Endodermal cell (in vitro differentiated cells): Measurements from ENCODE around the gene TINAGL1. TPM values are rescaled to one million over a fixed set of nuclear protein-coding genes. Genes with fewer than 3 reads are reported as not detected.

ENCODE experiments used
- DNase-seq: peaks from one replicate; pipeline ENCODE4 v3.0.0-alpha.2; 2017
- H3K27ac ChIP-seq: 2 replicates; pipeline ENCODE4 v1.5.1; 2013; ENCODE audit warnings: mild to moderate bottlenecking, low read depth, low read length, moderate library complexity
- H3K27me3 ChIP-seq: 2 replicates; pipeline ENCODE4 v1.6.1; 2013; ENCODE audit warnings: mild to moderate bottlenecking, low read length, moderate library complexity; ENCODE audit not compliant: insufficient read depth, control insufficient read depth, poor library complexity, severe bottlenecking
- H3K36me3 ChIP-seq: 2 replicates; pipeline ENCODE4 v1.7.0; 2013; ENCODE audit warnings: mild to moderate bottlenecking, low read length, moderate library complexity; ENCODE audit not compliant: control insufficient read depth, insufficient read depth
- H3K4me1 ChIP-seq: one replicate; pipeline ENCODE4 v1.7.0; 2013; ENCODE audit warnings: low read length; ENCODE audit not compliant: control insufficient read depth, insufficient read depth
- H3K4me3 ChIP-seq: 2 replicates; pipeline ENCODE4 v1.5.1; 2013; ENCODE audit warnings: mild to moderate bottlenecking, low read length, moderate library complexity
- H3K9ac ChIP-seq: 2 replicates; pipeline ENCODE4 v1.6.1; 2013; ENCODE audit warnings: mild to moderate bottlenecking, low read length, moderate library complexity; ENCODE audit not compliant: poor library complexity, severe bottlenecking; ENCODE audit errors: extremely low read depth
- H3K9me3 ChIP-seq: 2 replicates; pipeline ENCODE4 v1.6.1; 2013; ENCODE audit warnings: mild to moderate bottlenecking, low read length, moderate library complexity; ENCODE audit not compliant: control insufficient read depth
- H3K27ac Mint-ChIP-seq: 2 replicates; pipeline ENCODE4 v1.8.0; 2020; ENCODE audit warnings: mixed read lengths
- H3K27me3 Mint-ChIP-seq: 2 replicates; pipeline ENCODE4 v1.8.0; 2021; ENCODE audit warnings: mild to moderate bottlenecking, mixed read lengths; ENCODE audit not compliant: insufficient read depth
- H3K36me3 Mint-ChIP-seq: 2 replicates; pipeline ENCODE4 v1.8.0; 2020; ENCODE audit warnings: low read depth, mixed read lengths
- H3K4me1 Mint-ChIP-seq: 2 replicates; pipeline ENCODE4 v1.8.0; 2020; ENCODE audit warnings: mixed read lengths
- H3K4me3 Mint-ChIP-seq: 2 replicates; pipeline ENCODE4 v1.8.0; 2020; ENCODE audit warnings: mild to moderate bottlenecking, moderate library complexity, mixed read lengths
- H3K9me3 Mint-ChIP-seq: 2 replicates; pipeline ENCODE4 v1.8.0; 2020; ENCODE audit warnings: mild to moderate bottlenecking, mixed read lengths
- CTCF ChIP-seq: fragments of 200-600 bp; sonication (generic); conservative IDR thresholded peaks from 2 replicates; pipeline ENCODE4 v1.5.0; 2021; ENCODE audit warnings: antibody characterized with exemption, mild to moderate bottlenecking
- WGBS, 2 experiments: methylation state at CpG; one replicate each; pipeline versions ENCODE4 v1.1.5 to v1.1.7; 2013; ENCODE audit warnings: missing lambda C conversion rate in 2 of 2, mixed read lengths in 1 of 2; ENCODE audit not compliant: insufficient coverage in 1 of 2, insufficient read length in 1 of 2; 5-methylcytosine and 5-hydroxymethylcytosine counted together
- total RNA-seq, 2 donors: library from RNA; stranded (reverse); fragmentation: NEBNext Ultra II Directional in 1 of 2; extraction: Animal tissue kit (Norgen Biotek cat#: 25700) in 1 of 2; gene quantifications; 2 replicates in 1 of 2; 3 replicates in 1 of 2; pipeline ENCODE4 v1.2.1, GENCODE V29; 2021

TINAGL1 gene
- total RNA-seq, 2 donors from 2014 or later = 3.0 to 3.4 TPM

- Histone ChIP-seq H3K9me3 (no peaks in the 10 kb centered on the region), H3K36me3 (no peaks in the 10 kb centered on the region), H3K27me3 (peaks cover 15% of the 10 kb centered on the region), H3K4me3 (no peak overlapping the region), H3K4me1 (no peaks in the 10 kb centered on the region), H3K9ac (no peak overlapping the region), H3K27ac (no peak overlapping the region)
- Mint-ChIP-seq H3K36me3 (no peaks in the 10 kb centered on the region), H3K4me1 (no peaks in the 10 kb centered on the region), H3K27ac (no peak overlapping the region), H3K4me3 (no peak overlapping the region), H3K9me3 (no peaks in the 10 kb centered on the region), H3K27me3 (peaks cover 12% of the 10 kb centered on the region)
- 83 to 93% methylated on average over 1 to 2 of the region's 2 CpGs for WGBS, 2 experiments
- TF ChIP-seq CTCF = no peak
- no peak for DNase-seq
Measured at GRCh38 chr1:31602081-31602480, 25.8 kb downstream of the TINAGL1 start.

DNA sequence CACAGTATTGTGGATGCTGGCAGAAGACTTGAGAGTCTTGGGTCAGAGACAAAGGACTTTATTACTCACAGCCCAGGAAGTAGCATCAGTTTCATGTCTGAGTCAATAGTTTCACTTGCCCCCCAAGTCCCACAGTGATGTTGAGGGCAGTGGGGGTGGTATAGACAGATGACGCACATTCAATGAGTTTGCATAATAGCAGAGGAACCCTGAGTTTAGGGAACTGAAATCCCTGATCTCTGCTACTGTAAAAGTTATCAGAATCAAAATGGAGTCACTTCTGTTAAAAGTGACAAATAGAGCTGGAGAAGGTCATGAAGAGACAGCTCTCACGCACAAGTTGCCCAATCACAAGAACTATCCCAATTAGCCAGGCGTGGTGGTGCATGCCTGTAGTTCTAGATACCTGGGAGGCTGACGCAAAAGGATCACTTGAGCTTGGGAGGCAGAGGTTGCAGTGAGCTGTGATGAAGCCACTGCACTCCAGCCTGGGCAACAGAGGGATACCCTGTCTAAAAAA is 29.7 kb downstream of the TINAGL1 start:
- Histone ChIP-seq H3K4me3 (no peak overlapping the region), H3K9me3 (peaks cover under 1% of the 10 kb centered on the region), H3K27ac (no peak overlapping the region), H3K4me1 (no peaks in the 10 kb centered on the region), H3K36me3 (no peaks in the 10 kb centered on the region), H3K9ac (no peak overlapping the region), H3K27me3 (peaks cover 15% of the 10 kb centered on the region)
- TF ChIP-seq CTCF = no peak
- Mint-ChIP-seq H3K27me3 (peaks cover 16% of the 10 kb centered on the region), H3K4me1 (no peaks in the 10 kb centered on the region), H3K9me3 (no peaks in the 10 kb centered on the region), H3K36me3 (no peaks in the 10 kb centered on the region), H3K4me3 (no peak overlapping the region), H3K27ac (no peak overlapping the region)
- 93 to 94% methylated on average over 3 to 4 of the region's 4 CpGs for WGBS, 2 experiments
- DNase-seq = no peak

- Histone ChIP-seq H3K9me3 (peaks cover 9% of the 10 kb centered on the region), H3K4me3 (no peak overlapping the region), H3K36me3 (no peaks in the 10 kb centered on the region), H3K4me1 (no peaks in the 10 kb centered on the region), H3K27me3 (peaks cover 2% of the 10 kb centered on the region), H3K9ac (no peak overlapping the region), H3K27ac (no peak overlapping the region)
- no peak for DNase-seq
- Mint-ChIP-seq H3K36me3 (no peaks in the 10 kb centered on the region), H3K27me3 (peaks cover 13% of the 10 kb centered on the region), H3K27ac (no peak overlapping the region), H3K9me3 (peaks cover 4% of the 10 kb centered on the region), H3K4me3 (no peak overlapping the region), H3K4me1 (no peaks in the 10 kb centered on the region)
- 89 to 91% methylated on average over 2 to 4 of the region's 5 CpGs for WGBS, 2 experiments
- no peak for TF ChIP-seq CTCF
Measured at GRCh38 chr1:31607360-31607759, 31.0 kb downstream of the TINAGL1 start.
